Astrocyte of the cerebellum (primary cell): ENCODE data around the gene NADSYN1.
A peak's percentile ranks its signal among the peaks of the same experiment; 100 is the strongest.

Source experiments
- DNase-seq: peaks from one replicate; pipeline ENCODE4 v3.0.0-alpha.2; 2011; ENCODE audit warnings: low read depth
- H3K4me3 ChIP-seq: 2 replicates; pipeline ENCODE4 v1.5.1; 2011; ENCODE audit warnings: mild to moderate bottlenecking, low read depth, low read length, moderate library complexity
- in situ Hi-C: cut with HindIII; loops from 2 replicates; pipeline ENCODE4 v1.10.0; 2017; ENCODE audit warnings: low sequenced_read_pairs
- TF ChIP-seq, protein P1 (sequence below): IDR thresholded peaks from 2 replicates; pipeline ENCODE4 v1.5.1; 2012; ENCODE audit warnings: low read length, low read depth, moderate library complexity, mild to moderate bottlenecking; ENCODE audit errors: missing control alignments

NADSYN1 gene

GRCh38 chr11:71443736-71444445, 9.1 kb upstream of the NADSYN1 start:
- no peak overlapping the region for H3K4me3 ChIP-seq
- TF ChIP-seq, protein P1, sequence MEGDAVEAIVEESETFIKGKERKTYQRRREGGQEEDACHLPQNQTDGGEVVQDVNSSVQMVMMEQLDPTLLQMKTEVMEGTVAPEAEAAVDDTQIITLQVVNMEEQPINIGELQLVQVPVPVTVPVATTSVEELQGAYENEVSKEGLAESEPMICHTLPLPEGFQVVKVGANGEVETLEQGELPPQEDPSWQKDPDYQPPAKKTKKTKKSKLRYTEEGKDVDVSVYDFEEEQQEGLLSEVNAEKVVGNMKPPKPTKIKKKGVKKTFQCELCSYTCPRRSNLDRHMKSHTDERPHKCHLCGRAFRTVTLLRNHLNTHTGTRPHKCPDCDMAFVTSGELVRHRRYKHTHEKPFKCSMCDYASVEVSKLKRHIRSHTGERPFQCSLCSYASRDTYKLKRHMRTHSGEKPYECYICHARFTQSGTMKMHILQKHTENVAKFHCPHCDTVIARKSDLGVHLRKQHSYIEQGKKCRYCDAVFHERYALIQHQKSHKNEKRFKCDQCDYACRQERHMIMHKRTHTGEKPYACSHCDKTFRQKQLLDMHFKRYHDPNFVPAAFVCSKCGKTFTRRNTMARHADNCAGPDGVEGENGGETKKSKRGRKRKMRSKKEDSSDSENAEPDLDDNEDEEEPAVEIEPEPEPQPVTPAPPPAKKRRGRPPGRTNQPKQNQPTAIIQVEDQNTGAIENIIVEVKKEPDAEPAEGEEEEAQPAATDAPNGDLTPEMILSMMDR = no peak
- in situ Hi-C loops = no loop called here
- DNase-seq = no peak

DNA sequence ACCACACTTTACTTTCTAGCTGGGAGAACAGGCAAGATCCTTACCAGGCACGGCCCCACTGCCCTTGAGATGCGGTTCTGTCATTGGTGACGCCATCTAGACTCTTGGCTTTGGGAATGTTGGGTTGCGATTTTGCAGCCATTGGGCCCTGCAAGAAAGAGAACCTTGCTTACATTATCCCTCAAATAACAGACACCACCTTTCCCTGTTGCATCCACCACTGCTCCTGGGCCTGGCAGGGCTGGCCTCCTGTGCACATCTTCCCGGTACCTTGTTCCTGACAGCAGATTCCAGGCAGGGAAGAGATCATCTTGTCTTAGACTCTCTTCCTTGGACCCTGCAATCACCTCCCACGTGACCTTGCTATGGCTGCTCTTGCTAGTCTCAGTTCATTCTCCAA, 8.2 kb upstream of the NADSYN1 start:
- no peak for DNase-seq
- in situ Hi-C loops = no loop called here
- H3K4me3 ChIP-seq = no peak overlapping the region
- TF ChIP-seq, protein P1 = no peak

GRCh38 chr11:71446150-71446549, 6.9 kb upstream of the NADSYN1 start:
- TF ChIP-seq, protein P1 = no peak
- in situ Hi-C loops = no loop called here
- no peak overlapping the region for H3K4me3 ChIP-seq
- DNase-seq = no peak

GRCh38 chr11:71446942-71447688, 5.9 kb upstream of the NADSYN1 start:
- in situ Hi-C loops = no loop called here
- peak overlapping the region; percentile 83 for H3K4me3 ChIP-seq

GRCh38 chr11:71447791-71448256, 5.2 kb upstream of the NADSYN1 start:
- H3K4me3 ChIP-seq = peak overlapping the region; percentile 83
- DNase-seq = no peak
- in situ Hi-C loops = no loop called here

More at GRCh38 chr11:71446942-71447688, 5.9 kb upstream of the NADSYN1 start:
- peak; percentile 12 for DNase-seq
- TF ChIP-seq, protein P1 = no peak

More at GRCh38 chr11:71447791-71448256, 5.2 kb upstream of the NADSYN1 start:
- TF ChIP-seq, protein P1 = no peak
